SW480 (cell line): Measurements from ENCODE around the gene SSH2.
"Not testable (repeated sequence)": the region's sequence is repeated elsewhere in the genome, so short reads cannot be mapped to it uniquely, and the experiment has no call there.

ENCODE experiments used
- DNase-seq: peaks from one replicate; pipeline ENCODE4 v3.0.0-alpha.2; 2016; ENCODE audit warnings: low spot score

Gene SSH2

GRCh38 chr17:29929533-29930408 lies at the start of gene SSH2:
Gene SSH2 (minus strand): TSS chr17:29930228. CDS start chr17:29930000, 228 bp downstream.
- DNase-seq, result peak; percentile 93

GRCh38 chr17:29977836-29978235 lies 47.8 kb upstream of the SSH2 start:
- DNase-seq, result no peak

GRCh38 chr17:29973005-29973404 lies 43.0 kb upstream of the SSH2 start:
- no peak for DNase-seq

GRCh38 chr17:29972277-29972676 lies 42.2 kb upstream of the SSH2 start:
- DNase-seq, result no peak

GRCh38 chr17:29968271-29968670 lies 38.2 kb upstream of the SSH2 start:
- no peak for DNase-seq

GRCh38 chr17:29962656-29963055 lies 32.6 kb upstream of the SSH2 start:
- DNase-seq, result no peak

- DNase-seq, result no peak
Measured at GRCh38 chr17:29959658-29960337, 29.8 kb upstream of the SSH2 start.

GRCh38 chr17:29958947-29959657 lies 29.1 kb upstream of the SSH2 start:
- DNase-seq, result no peak

GRCh38 chr17:29957488-29957887 lies 27.5 kb upstream of the SSH2 start:
- not testable (repeated sequence) for DNase-seq

- no peak for DNase-seq
Measured at GRCh38 chr17:29956225-29956624, 26.2 kb upstream of the SSH2 start.

- DNase-seq, result no peak
Measured at GRCh38 chr17:29954405-29954804, 24.4 kb upstream of the SSH2 start.

GRCh38 chr17:29949696-29950095 lies 19.7 kb upstream of the SSH2 start:
- no peak for DNase-seq

GRCh38 chr17:29948448-29949215 lies 18.6 kb upstream of the SSH2 start:
- no peak for DNase-seq

GRCh38 chr17:29945281-29945680 lies 15.3 kb upstream of the SSH2 start:
- DNase-seq, result no peak

- DNase-seq, result no peak
Measured at GRCh38 chr17:29941334-29941733, 11.3 kb upstream of the SSH2 start, which contains the start of gene EFCAB5. Gene EFCAB5 (plus strand): TSS chr17:29941634. CDS start chr17:29941797, 163 bp downstream.

- DNase-seq, result no peak
Measured at GRCh38 chr17:29936724-29937123, 6.7 kb upstream of the SSH2 start.

- not testable (repeated sequence) for DNase-seq
Measured at GRCh38 chr17:29935909-29936308, 5.9 kb upstream of the SSH2 start.

- DNase-seq, result peak; percentile 37
Measured at GRCh38 chr17:29933379-29933778, 3.4 kb upstream of the SSH2 start.

- peak; percentile 98 for DNase-seq
Measured at GRCh38 chr17:29931231-29931932, 1.4 kb upstream of the SSH2 start.

GRCh38 chr17:29930409-29931010 lies 482 bp upstream of the SSH2 start:
- DNase-seq, result peak; percentile 25
